ENCODE results near the gene IMPA2.
A peak's percentile ranks its signal among the peaks of the same experiment; 100 is the strongest.
"Not testable (repeated sequence)": the region's sequence is repeated elsewhere in the genome, so short reads cannot be mapped to it uniquely, and the experiment has no call there.

The IMPA2 gene

GRCh38 chr18:11947214-11948191, 33.8 kb upstream of the IMPA2 start:
- Histone ChIP-seq H3K4me1 (ENCODE audit: control insufficient read depth in 5 of 5, insufficient read depth in 5 of 5, low read length in 5 of 5) (peaks cover 5 to 31% (median 26%) of the 10 kb centered on the region in 5 donors), H3K9ac (ENCODE audit: low read length in 5 of 5) (peak overlapping the region; percentile 68 to 93 (median 84)), H3K4me3 (ENCODE audit: low read depth in 1 of 5, low read length in 5 of 5) (peak overlapping the region; percentile 61 to 77 (median 64)), H3K27me3 (ENCODE audit: control insufficient read depth in 5 of 5, insufficient read depth in 4 of 5, low read length in 5 of 5) (no peaks in the 10 kb centered on the region), H3K27ac (ENCODE audit: low read depth, low read length) (peak overlapping the region; percentile 99), H3K9me3 (ENCODE audit: control insufficient read depth in 5 of 5, low read length in 5 of 5) (no peaks in the 10 kb centered on the region), H3K36me3 (ENCODE audit: control insufficient read depth in 5 of 5, insufficient read depth in 5 of 5, low read length in 5 of 5) (no peaks in the 10 kb centered on the region)

GRCh38 chr18:11948852-11949523, 32.3 kb upstream of the IMPA2 start:
- Histone ChIP-seq H3K4me3 (ENCODE audit: low read depth in 1 of 5, low read length in 5 of 5) (no peak overlapping the region), H3K36me3 (ENCODE audit: control insufficient read depth in 5 of 5, insufficient read depth in 5 of 5, low read length in 5 of 5) (no peaks in the 10 kb centered on the region), H3K9me3 (ENCODE audit: control insufficient read depth in 5 of 5, low read length in 5 of 5) (no peaks in the 10 kb centered on the region), H3K27me3 (ENCODE audit: control insufficient read depth in 5 of 5, insufficient read depth in 4 of 5, low read length in 5 of 5) (no peaks in the 10 kb centered on the region), H3K9ac (ENCODE audit: low read length in 5 of 5) (peak overlapping the region in 1 of 5 donors; percentile 13), H3K4me1 (ENCODE audit: control insufficient read depth in 5 of 5, insufficient read depth in 5 of 5, low read length in 5 of 5) (peaks cover 5 to 31% (median 26%) of the 10 kb centered on the region in 5 donors), H3K27ac (ENCODE audit: low read depth, low read length) (peak overlapping the region; percentile 56)

GRCh38 chr18:11950824-11951223, 30.5 kb upstream of the IMPA2 start:
- peaks cover 0 to 9% (median 0%) of the 10 kb centered on the region in 5 donors for H3K9me3 ChIP-seq (ENCODE audit: control insufficient read depth in 5 of 5, low read length in 5 of 5)
- peaks cover 7 to 35% (median 25%) of the 10 kb centered on the region in 5 donors for H3K4me1 ChIP-seq (ENCODE audit: control insufficient read depth in 5 of 5, insufficient read depth in 5 of 5, low read length in 5 of 5)
- H3K9ac ChIP-seq (ENCODE audit: low read length in 5 of 5), result no peak overlapping the region
- no peaks in the 10 kb centered on the region for H3K27me3 ChIP-seq (ENCODE audit: control insufficient read depth in 5 of 5, insufficient read depth in 4 of 5, low read length in 5 of 5)
- H3K27ac ChIP-seq (ENCODE audit: low read depth, low read length), result no peak overlapping the region
- H3K4me3 ChIP-seq (ENCODE audit: low read depth in 1 of 5, low read length in 5 of 5), result no peak overlapping the region
- no peaks in the 10 kb centered on the region for H3K36me3 ChIP-seq (ENCODE audit: control insufficient read depth in 5 of 5, insufficient read depth in 5 of 5, low read length in 5 of 5)

- no peaks in the 10 kb centered on the region for H3K36me3 ChIP-seq (ENCODE audit: control insufficient read depth in 5 of 5, insufficient read depth in 5 of 5, low read length in 5 of 5)
- H3K9me3 ChIP-seq (ENCODE audit: control insufficient read depth in 5 of 5, low read length in 5 of 5), result peaks cover 0 to 10% (median 0%) of the 10 kb centered on the region in 5 donors
- no peak overlapping the region for H3K9ac ChIP-seq (ENCODE audit: low read length in 5 of 5)
- no peak overlapping the region for H3K27ac ChIP-seq (ENCODE audit: low read depth, low read length)
- no peak overlapping the region for H3K4me3 ChIP-seq (ENCODE audit: low read depth in 1 of 5, low read length in 5 of 5)
- no peaks in the 10 kb centered on the region for H3K27me3 ChIP-seq (ENCODE audit: control insufficient read depth in 5 of 5, insufficient read depth in 4 of 5, low read length in 5 of 5)
- peaks cover 6 to 29% (median 19%) of the 10 kb centered on the region in 5 donors for H3K4me1 ChIP-seq (ENCODE audit: control insufficient read depth in 5 of 5, insufficient read depth in 5 of 5, low read length in 5 of 5)
These were observed 29.9 kb upstream of the IMPA2 start for GRCh38 chr18:11951390-11951851.

GRCh38 chr18:11953113-11953512, 28.2 kb upstream of the IMPA2 start:
- H3K36me3 ChIP-seq (ENCODE audit: control insufficient read depth in 5 of 5, insufficient read depth in 5 of 5, low read length in 5 of 5), result no peaks in the 10 kb centered on the region
- no peak overlapping the region for H3K9ac ChIP-seq (ENCODE audit: low read length in 5 of 5)
- H3K9me3 ChIP-seq (ENCODE audit: control insufficient read depth in 5 of 5, low read length in 5 of 5), result peaks cover 0 to 21% (median 10%) of the 10 kb centered on the region in 5 donors
- peaks cover 1 to 14% (median 12%) of the 10 kb centered on the region in 5 donors for H3K4me1 ChIP-seq (ENCODE audit: control insufficient read depth in 5 of 5, insufficient read depth in 5 of 5, low read length in 5 of 5)
- no peak overlapping the region for H3K27ac ChIP-seq (ENCODE audit: low read depth, low read length)
- H3K4me3 ChIP-seq (ENCODE audit: low read depth in 1 of 5, low read length in 5 of 5), result no peak overlapping the region
- H3K27me3 ChIP-seq (ENCODE audit: control insufficient read depth in 5 of 5, insufficient read depth in 4 of 5, low read length in 5 of 5), result no peaks in the 10 kb centered on the region

GRCh38 chr18:11955239-11956029, 25.9 kb upstream of the IMPA2 start:
- peaks cover 1 to 8% (median 4%) of the 10 kb centered on the region in 5 donors for H3K4me1 ChIP-seq (ENCODE audit: control insufficient read depth in 5 of 5, insufficient read depth in 5 of 5, low read length in 5 of 5)
- peak overlapping the region; percentile 37 for H3K27ac ChIP-seq (ENCODE audit: low read depth, low read length)
- no peaks in the 10 kb centered on the region for H3K27me3 ChIP-seq (ENCODE audit: control insufficient read depth in 5 of 5, insufficient read depth in 4 of 5, low read length in 5 of 5)
- H3K4me3 ChIP-seq (ENCODE audit: low read depth in 1 of 5, low read length in 5 of 5), result no peak overlapping the region
- H3K9me3 ChIP-seq (ENCODE audit: control insufficient read depth in 5 of 5, low read length in 5 of 5), result peaks cover 0 to 21% (median 10%) of the 10 kb centered on the region in 5 donors
- no peaks in the 10 kb centered on the region for H3K36me3 ChIP-seq (ENCODE audit: control insufficient read depth in 5 of 5, insufficient read depth in 5 of 5, low read length in 5 of 5)
- peak overlapping the region in 1 of 5 donors; percentile 45 for H3K9ac ChIP-seq (ENCODE audit: low read length in 5 of 5)

GRCh38 chr18:11956371-11957308, 24.7 kb upstream of the IMPA2 start:
- H3K9me3 ChIP-seq (ENCODE audit: control insufficient read depth in 5 of 5, low read length in 5 of 5), result peaks cover 0 to 21% (median 10%) of the 10 kb centered on the region in 5 donors
- no peak overlapping the region for H3K27ac ChIP-seq (ENCODE audit: low read depth, low read length)
- no peaks in the 10 kb centered on the region for H3K36me3 ChIP-seq (ENCODE audit: control insufficient read depth in 5 of 5, insufficient read depth in 5 of 5, low read length in 5 of 5)
- no peak overlapping the region for H3K4me3 ChIP-seq (ENCODE audit: low read depth in 1 of 5, low read length in 5 of 5)
- H3K27me3 ChIP-seq (ENCODE audit: control insufficient read depth in 5 of 5, insufficient read depth in 4 of 5, low read length in 5 of 5), result no peaks in the 10 kb centered on the region
- no peak overlapping the region for H3K9ac ChIP-seq (ENCODE audit: low read length in 5 of 5)
- H3K4me1 ChIP-seq (ENCODE audit: control insufficient read depth in 5 of 5, insufficient read depth in 5 of 5, low read length in 5 of 5), result peaks cover 1 to 8% (median 4%) of the 10 kb centered on the region in 5 donors

- Histone ChIP-seq H3K9ac (ENCODE audit: low read length in 5 of 5) (no peak overlapping the region), H3K4me1 (ENCODE audit: control insufficient read depth in 5 of 5, insufficient read depth in 5 of 5, low read length in 5 of 5) (peaks cover 0 to 8% (median 2%) of the 10 kb centered on the region in 5 donors), H3K4me3 (ENCODE audit: low read depth in 1 of 5, low read length in 5 of 5) (no peak overlapping the region), H3K36me3 (ENCODE audit: control insufficient read depth in 5 of 5, insufficient read depth in 5 of 5, low read length in 5 of 5) (no peaks in the 10 kb centered on the region), H3K9me3 (ENCODE audit: control insufficient read depth in 5 of 5, low read length in 5 of 5) (peaks cover 0 to 21% (median 10%) of the 10 kb centered on the region in 5 donors), H3K27ac (ENCODE audit: low read depth, low read length) (no peak overlapping the region), H3K27me3 (ENCODE audit: control insufficient read depth in 5 of 5, insufficient read depth in 4 of 5, low read length in 5 of 5) (no peaks in the 10 kb centered on the region)
These were observed 23.7 kb upstream of the IMPA2 start for GRCh38 chr18:11957636-11958035.

GRCh38 chr18:11959651-11960050, 21.7 kb upstream of the IMPA2 start:
- H3K36me3 ChIP-seq (ENCODE audit: control insufficient read depth in 5 of 5, insufficient read depth in 5 of 5, low read length in 5 of 5); H3K4me3 ChIP-seq (ENCODE audit: low read depth in 1 of 5, low read length in 5 of 5); H3K27me3 ChIP-seq (ENCODE audit: control insufficient read depth in 5 of 5, insufficient read depth in 4 of 5, low read length in 5 of 5); H3K27ac ChIP-seq (ENCODE audit: low read depth, low read length); H3K4me1 ChIP-seq (ENCODE audit: control insufficient read depth in 5 of 5, insufficient read depth in 5 of 5, low read length in 5 of 5); H3K9ac ChIP-seq (ENCODE audit: low read length in 5 of 5): not testable (repeated sequence)
- H3K9me3 ChIP-seq (ENCODE audit: control insufficient read depth in 5 of 5, low read length in 5 of 5), result peaks cover 0 to 21% (median 10%) of the 10 kb centered on the region in 5 donors

Measured in subcutaneous abdominal adipose tissue (tissue), 5 donors.